NCI-H774 (cell line): Measurements from ENCODE around the gene AIM2.
A peak's percentile ranks its signal among the peaks of the same experiment; 100 is the strongest.
"Not testable (repeated sequence)": the region's sequence is repeated elsewhere in the genome, so short reads cannot be mapped to it uniquely, and the experiment has no call there.

Source experiments
- DNase-seq: peaks from one replicate; lab custom pipeline; 2025; lab: John Stamatoyannopoulos, UW

Gene AIM2

GRCh38 chr1:159079525-159079924, 3.0 kb upstream of the AIM2 start:
- DNase-seq = no peak

- no peak for DNase-seq
Observed at GRCh38 chr1:159077120-159077961, 775 bp upstream of the AIM2 start.

GRCh38 chr1:159071970-159072582, 4.5 kb downstream of the AIM2 start:
- peak; percentile 18 for DNase-seq

GRCh38 chr1:159068886-159069285, 7.7 kb downstream of the AIM2 start:
- no peak for DNase-seq

DNA sequence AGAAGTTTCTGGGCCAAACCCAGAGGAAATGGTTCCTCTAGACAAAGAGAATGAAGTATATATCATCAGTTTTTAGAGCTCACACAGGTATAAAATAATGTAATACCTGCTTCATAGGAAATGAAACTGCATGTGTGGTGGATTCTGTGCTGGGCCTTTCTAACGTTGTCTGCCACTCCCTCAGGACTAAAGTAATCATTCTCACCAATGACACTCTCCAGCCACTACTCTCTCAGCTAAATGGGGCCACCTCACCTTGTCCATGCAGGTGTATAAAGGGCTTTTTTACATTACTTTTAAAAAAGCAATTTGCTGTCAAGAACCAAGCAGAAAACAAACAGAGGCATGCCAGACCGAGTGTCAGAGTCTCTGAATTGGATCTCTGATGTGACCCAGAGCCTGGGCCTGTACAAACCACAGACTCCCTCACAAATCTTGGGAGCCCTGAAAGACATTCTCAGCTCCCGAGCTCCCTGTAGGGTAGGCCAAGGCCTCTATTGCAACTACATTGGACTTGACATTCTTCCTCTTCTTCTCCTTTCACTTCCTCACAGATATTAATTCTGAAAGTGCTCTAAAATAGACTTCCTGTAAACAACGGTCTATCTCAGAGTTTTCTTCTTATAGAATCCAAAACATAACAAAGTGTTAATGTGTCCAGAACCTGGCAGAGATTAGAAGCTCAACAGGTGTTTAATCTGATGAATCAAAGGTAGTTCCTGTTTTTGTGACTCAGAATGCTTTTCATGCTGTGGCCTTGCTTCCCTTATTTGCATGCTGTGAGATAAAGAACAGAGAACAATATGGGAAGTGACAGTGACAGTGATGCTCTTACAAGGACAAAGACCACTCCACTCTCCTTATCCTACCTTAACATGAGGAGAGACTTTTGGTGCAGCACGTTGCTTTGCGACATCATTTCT, 8.6 kb downstream of the AIM2 start:
- DNase-seq = no peak

GRCh38 chr1:159066108-159066507, 10.5 kb downstream of the AIM2 start:
- no peak for DNase-seq

GRCh38 chr1:159065106-159065505, 11.5 kb downstream of the AIM2 start:
- DNase-seq = no peak

DNA sequence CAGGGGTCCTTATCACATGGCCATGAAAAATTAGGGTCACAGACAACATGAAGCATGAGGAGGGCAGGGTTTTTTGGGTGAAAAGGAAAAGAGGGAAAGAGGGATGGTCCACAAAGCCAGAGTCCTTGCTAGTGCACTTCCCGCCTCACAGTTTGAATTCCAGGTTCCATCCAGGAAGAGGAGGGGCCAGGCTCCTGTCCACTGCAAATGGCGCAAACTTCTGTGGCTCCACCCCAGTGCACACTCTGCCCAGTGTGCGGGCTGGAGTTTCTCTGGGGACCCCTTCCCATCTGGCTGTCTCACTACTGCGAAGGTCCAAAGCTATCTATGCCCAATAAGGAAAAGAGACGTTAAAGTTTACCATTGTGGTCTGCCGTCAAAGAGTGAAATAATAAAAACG, 17.8 kb downstream of the AIM2 start:
- no peak for DNase-seq

DNA sequence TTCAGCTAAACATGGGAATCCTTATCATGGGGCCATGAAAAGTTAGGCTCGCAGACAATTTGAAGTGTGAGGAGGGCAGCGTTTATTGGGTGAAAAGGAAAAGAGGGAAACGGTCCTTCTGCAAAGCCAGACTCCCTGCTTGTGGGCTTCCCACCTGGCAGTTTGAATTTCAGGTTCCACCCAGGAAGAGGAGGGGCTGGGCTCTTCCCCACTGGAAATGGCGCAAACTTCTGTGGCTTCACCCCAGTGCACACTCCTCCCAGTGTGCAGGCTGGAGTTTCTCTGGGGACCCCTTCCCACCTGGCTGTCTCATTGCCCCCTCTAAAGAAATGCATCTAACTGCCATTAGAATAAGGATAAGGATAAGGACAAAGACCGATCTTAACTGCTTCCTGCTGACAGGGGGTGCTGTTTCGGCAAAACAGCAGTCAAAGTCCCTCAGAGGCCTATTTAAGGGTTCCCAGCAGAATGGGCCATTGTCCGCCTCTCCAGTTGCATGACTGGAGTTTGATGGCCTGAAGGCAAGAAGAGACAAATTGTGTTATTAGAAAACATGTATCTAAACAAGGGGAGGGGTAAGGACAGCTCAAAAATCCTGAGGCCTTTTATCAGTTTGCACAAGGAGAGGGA, 20.4 kb downstream of the AIM2 start:
- no peak for DNase-seq

- DNase-seq = no peak
Observed at GRCh38 chr1:159055181-159055641, 21.4 kb downstream of the AIM2 start.

DNA sequence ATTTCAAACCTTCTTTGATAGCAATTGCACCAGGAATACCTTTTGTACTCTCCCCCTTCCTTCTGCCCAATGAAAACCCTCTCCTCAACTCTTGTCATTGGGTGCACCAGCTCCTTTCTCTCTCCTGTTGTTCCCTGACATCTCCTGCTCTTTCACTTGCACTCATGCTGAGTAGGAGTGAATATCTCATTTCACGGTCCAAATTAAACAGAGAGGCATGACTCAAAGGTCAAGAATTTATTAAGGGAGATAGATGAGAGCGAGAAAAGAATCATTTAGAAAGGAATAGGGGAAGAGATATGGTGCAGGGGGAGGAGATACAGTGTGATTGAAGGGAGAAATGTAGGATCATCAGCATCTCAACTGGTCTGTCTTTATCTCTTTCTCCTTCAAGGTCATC, 22.1 kb downstream of the AIM2 start:
- DNase-seq = no peak

GRCh38 chr1:159051436-159051835, 25.1 kb downstream of the AIM2 start:
- DNase-seq = no peak

GRCh38 chr1:159046486-159046885, 30.1 kb downstream of the AIM2 start:
- not testable (repeated sequence) for DNase-seq

DNA sequence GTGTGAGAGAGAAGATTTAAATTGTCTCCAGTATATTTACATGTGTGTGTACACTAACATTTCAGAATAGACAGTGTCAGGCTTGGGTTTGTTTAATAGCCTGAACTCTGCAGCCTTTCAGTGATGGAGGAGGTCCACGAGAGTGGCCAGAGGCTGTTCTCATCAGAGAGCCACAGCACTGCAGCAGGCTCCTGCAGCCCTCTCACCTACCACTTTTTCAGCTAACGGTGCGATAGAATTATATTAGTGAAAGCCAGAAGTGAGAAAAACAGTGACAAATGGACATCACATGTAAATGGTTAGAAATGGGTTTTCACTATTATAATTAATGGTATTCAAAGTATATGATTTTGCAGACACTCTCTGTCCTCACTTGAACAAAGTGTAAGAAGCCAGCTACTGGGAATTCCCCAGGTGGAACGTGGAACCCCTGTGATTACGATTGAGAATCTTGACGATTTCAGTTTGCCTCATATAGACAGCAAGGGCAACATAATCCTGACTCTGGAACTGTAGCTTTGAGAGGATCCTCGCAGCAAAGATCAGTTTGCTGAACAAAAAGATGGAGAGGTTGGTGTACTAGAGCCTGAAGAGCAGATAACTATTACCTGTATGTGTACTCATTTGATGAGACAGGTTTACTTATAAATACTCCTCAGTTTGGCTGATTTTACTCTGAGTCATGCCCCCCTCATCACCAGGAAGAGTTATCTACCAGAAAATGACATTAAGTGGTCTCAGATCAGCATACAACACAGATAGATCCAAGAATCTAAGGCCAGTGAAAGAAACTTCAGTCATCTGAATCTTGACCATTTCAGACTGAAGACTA, 35.5 kb downstream of the AIM2 start:
- DNase-seq = no peak

GRCh38 chr1:159040206-159040605, 36.4 kb downstream of the AIM2 start:
- DNase-seq = no peak

- DNase-seq = no peak
Observed at GRCh38 chr1:159030877-159031447, 45.6 kb downstream of the AIM2 start.

DNA sequence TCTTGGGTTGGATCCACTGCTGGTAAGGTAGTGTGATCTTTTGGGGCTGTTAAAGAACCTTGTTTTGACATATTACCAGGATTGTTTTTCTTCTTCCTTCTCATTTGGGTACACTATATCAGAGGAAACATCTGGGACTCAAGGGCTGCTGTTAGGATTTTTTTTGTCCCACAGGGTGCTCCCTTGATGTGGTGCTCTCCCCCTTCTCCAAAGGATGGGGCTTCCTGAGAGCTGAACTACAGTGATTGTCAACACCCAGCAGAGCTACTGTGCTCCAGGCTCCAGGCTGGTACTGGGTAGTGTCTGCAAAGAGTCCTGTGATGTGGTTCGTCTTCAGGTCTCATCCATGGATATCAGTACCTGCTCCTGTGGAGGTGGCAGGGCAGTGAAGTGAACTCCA, 46.3 kb downstream of the AIM2 start:
- DNase-seq = no peak

GRCh38 chr1:159026841-159027240, 49.7 kb downstream of the AIM2 start:
- not testable (repeated sequence) for DNase-seq

DNA sequence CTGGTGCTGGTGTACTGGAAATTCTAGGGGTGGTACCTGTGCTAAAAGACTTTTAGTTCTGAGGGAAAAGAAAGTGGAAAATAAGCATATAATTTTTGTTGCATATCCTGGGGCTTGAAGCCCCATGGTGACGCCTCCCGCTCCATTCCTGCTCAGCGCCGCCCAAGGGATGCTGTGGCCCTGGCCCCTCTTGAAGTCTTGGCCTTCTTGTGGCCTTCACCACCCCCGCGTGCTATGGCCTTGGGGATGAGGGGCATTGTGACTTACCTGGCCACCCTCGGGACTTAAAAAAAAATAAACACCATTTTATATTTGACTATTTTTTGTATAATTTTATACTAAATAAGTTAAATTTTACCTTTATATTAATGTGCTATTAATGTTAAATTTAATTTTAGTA, 51.5 kb downstream of the AIM2 start:
- DNase-seq = no peak

- no peak for DNase-seq
Observed at GRCh38 chr1:159023723-159024122, 52.8 kb downstream of the AIM2 start.

- no peak for DNase-seq
Observed at GRCh38 chr1:159015440-159015909, 61.1 kb downstream of the AIM2 start.
